Right lobe of liver (tissue), 6 donors: Measurements from ENCODE around the gene POFUT2. TPM values are rescaled to one million over a fixed set of nuclear protein-coding genes. Genes with fewer than 3 reads are reported as not detected.

Source experiments
- ATAC-seq, 4 donors: fragments of 200-7000 bp; cut with Tn5 transposase; one replicate each; pipeline ENCODE4 v1.9.1; 2020; ENCODE audit warnings: mild to moderate bottlenecking in 4 of 4, moderate library complexity in 4 of 4
- DNase-seq, 3 donors: peaks; one replicate each; pipeline ENCODE4 v3.0.0-alpha.2; 2020
- H3K27ac ChIP-seq, 3 donors: fragments of 200-600 bp; one replicate each; pipeline ENCODE4 v1.8.0; 2022
- H3K27me3 ChIP-seq, 2 donors: fragments of 200-600 bp; one replicate each; pipeline ENCODE4 v1.8.0; 2022
- H3K36me3 ChIP-seq, 4 donors: fragments of 200-600 bp; sonication (generic) in 1 of 4; one replicate each; pipeline versions ENCODE4 v1.5.1 to v1.8.0; 2017 to 2022; ENCODE audit warnings: control low read depth in 1 of 4
- H3K4me1 ChIP-seq, 4 donors: fragments of 200-600 bp; sonication (generic) in 1 of 4; one replicate each; pipeline versions ENCODE4 v1.5.1 to v1.8.0; 2017 to 2022; ENCODE audit warnings: control low read depth in 1 of 4
- H3K4me3 ChIP-seq, 3 donors: fragments of 200-600 bp; one replicate each; pipeline ENCODE4 v1.8.0; 2022
- H3K9me3 ChIP-seq, 4 donors: fragments of 200-600 bp; sonication (generic) in 1 of 4; one replicate each; pipeline versions ENCODE4 v1.5.1 to v1.8.0; 2017 to 2022; ENCODE audit warnings: control low read depth in 1 of 4
- POLR2A ChIP-seq: fragments of 450-650 bp; IDR thresholded peaks from one replicate; pipeline ENCODE4 v1.6.1; 2017; ENCODE audit warnings: antibody characterized with exemption, mild to moderate bottlenecking
- WGBS: methylation state at CpG from one replicate; pipeline ENCODE4 v1.1.6; 2018; ENCODE audit warnings: low coverage, low lambda C conversion rate; ENCODE audit not compliant: insufficient coverage; ENCODE audit errors: missing lambda C conversion rate; 5-methylcytosine and 5-hydroxymethylcytosine counted together
- intact Hi-C, 2 donors: fragments of 100-400 bp; cut with DNase I; formaldehyde crosslinking; loops; one replicate each; pipeline versions ENCODE4 v1.11.2 to v1.14.1; 2022
- total RNA-seq, 6 experiments: library from RNA; depleted of rRNA in 2 of 6; stranded (reverse); fragments of >200 nt in 2 of 6; fragmentation: NEBNext Ultra II Directional in 3 of 6; extraction: Animal tissue kit (Norgen Biotek cat#: 25700) in 3 of 6; gene quantifications; one replicate each; pipeline versions ENCODE4 v1.1.0 to v1.2.4, GENCODE V29; 2016 to 2023
- TF ChIP-seq, protein P1 (sequence below), 4 donors: fragments of 200-600 bp in 3 of 4; fragments of 450-650 bp in 1 of 4; IDR thresholded peaks; one replicate each; pipeline versions ENCODE4 v1.5.1 to v1.8.0; 2016 to 2022; ENCODE audit warnings: antibody characterized with exemption in 4 of 4, mild to moderate bottlenecking in 2 of 4
- donor health status: DM: no; HTN: yes; CAD: no.
- donor health status: DM: no; HTN: no; CAD: no.
- donor health status: DM: no; HTN: no; CAD: no.
- donor health status: DM: no; HTN: yes; CAD: no.
- donor health status: DM: no; HTN: yes; CAD: no.

Gene POFUT2
- total RNA-seq, 6 experiments from 2014 or later, result 10.5 to 22.0 (median 13.7) TPM

DNA sequence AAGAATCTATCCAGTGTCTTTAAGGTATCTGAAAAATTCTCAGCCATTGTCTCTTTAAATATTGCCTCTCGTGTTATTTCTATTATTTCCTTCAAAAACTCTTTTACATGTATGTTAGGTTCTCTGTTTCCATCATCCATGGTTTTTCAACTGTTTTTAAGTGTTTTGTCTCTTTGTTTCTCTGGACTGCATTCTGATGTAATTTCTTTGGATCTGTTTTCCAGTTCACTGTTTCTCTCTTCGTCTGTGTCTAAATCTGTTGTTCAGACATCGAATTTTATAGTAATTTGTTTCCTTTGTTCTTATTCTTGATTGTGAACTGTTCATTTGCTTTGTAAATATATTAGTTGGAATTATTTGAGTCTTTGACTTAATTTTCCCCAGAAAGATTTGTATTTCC lies 44.1 kb downstream of the POFUT2 start:
- 29% methylated on average over 3 of the region's 3 CpGs for WGBS
- H3K9me3 ChIP-seq, result peaks cover 0 to 6% (median 0%) of the 10 kb centered on the region in 4 donors
- intact Hi-C loops, result no loop called here

DNA sequence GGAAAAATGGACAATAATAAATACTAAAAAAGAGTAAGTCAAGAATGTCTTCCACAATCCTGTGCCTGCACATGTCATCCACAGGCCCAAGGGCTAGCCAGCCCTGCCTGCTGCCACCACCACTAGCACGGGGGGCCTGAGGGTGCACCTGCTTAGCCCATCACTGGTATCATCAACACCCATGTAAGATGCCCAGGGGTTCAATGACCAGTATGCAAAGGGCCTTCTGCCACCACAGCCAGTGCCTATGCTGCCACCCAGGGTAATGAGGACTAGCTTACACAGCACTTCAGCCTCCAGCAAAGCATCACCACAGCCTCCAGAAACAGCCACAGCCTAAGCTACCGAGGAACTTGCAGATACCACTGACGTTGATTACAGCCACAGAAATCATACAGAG lies 46.3 kb downstream of the POFUT2 start:
- Histone ChIP-seq H3K4me3 (no peak overlapping the region), H3K9me3 (peaks cover 0 to 6% (median 0%) of the 10 kb centered on the region in 4 donors), H3K27ac (no peak overlapping the region), H3K4me1 (no peaks in the 10 kb centered on the region), H3K27me3 (no peaks in the 10 kb centered on the region), H3K36me3 (no peaks in the 10 kb centered on the region)
- no peak for ATAC-seq
- 92% methylated on average over 2 of the region's 3 CpGs for WGBS
- DNase-seq, result no peak
- intact Hi-C loops, result no loop called here
- TF ChIP-seq POLR2A, result no peak
- TF ChIP-seq, protein P1, sequence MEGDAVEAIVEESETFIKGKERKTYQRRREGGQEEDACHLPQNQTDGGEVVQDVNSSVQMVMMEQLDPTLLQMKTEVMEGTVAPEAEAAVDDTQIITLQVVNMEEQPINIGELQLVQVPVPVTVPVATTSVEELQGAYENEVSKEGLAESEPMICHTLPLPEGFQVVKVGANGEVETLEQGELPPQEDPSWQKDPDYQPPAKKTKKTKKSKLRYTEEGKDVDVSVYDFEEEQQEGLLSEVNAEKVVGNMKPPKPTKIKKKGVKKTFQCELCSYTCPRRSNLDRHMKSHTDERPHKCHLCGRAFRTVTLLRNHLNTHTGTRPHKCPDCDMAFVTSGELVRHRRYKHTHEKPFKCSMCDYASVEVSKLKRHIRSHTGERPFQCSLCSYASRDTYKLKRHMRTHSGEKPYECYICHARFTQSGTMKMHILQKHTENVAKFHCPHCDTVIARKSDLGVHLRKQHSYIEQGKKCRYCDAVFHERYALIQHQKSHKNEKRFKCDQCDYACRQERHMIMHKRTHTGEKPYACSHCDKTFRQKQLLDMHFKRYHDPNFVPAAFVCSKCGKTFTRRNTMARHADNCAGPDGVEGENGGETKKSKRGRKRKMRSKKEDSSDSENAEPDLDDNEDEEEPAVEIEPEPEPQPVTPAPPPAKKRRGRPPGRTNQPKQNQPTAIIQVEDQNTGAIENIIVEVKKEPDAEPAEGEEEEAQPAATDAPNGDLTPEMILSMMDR (IDR thresholded peaks at IDR 0.05), result no peak

More for the DNA sequence above, 44.1 kb downstream of the POFUT2 start:
- no peak overlapping the region for H3K4me3 ChIP-seq
- H3K4me1 ChIP-seq, result peaks cover 0 to 6% (median 0%) of the 10 kb centered on the region in 4 donors
- TF ChIP-seq, protein P1 (IDR thresholded peaks at IDR 0.05), result no peak
- TF ChIP-seq POLR2A, result no peak
- H3K27ac ChIP-seq, result no peak overlapping the region
- no peaks in the 10 kb centered on the region for H3K36me3 ChIP-seq
- DNase-seq (no peak), ATAC-seq (no peak)
- H3K27me3 ChIP-seq, result no peaks in the 10 kb centered on the region

DNA sequence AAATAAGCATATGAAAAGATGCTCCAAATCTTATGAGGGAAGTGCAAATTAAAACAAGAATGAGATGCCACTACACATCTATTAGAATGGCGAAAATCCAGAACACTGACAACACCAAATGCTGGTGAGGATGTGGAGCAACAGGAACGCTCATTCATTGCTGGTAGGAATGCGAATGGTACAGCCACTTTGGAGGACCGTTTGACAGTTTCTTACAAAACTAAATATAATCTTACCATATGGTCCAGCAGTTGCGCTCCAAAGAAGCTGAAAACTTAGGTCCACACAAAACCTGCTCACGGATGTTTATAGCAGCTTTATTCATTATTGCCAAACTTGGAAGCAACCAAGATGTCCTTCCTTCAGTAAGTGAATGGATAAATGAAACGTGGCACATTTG lies 50.3 kb downstream of the POFUT2 start:
- no peak for DNase-seq
- no peaks in the 10 kb centered on the region for H3K27me3 ChIP-seq

DNA sequence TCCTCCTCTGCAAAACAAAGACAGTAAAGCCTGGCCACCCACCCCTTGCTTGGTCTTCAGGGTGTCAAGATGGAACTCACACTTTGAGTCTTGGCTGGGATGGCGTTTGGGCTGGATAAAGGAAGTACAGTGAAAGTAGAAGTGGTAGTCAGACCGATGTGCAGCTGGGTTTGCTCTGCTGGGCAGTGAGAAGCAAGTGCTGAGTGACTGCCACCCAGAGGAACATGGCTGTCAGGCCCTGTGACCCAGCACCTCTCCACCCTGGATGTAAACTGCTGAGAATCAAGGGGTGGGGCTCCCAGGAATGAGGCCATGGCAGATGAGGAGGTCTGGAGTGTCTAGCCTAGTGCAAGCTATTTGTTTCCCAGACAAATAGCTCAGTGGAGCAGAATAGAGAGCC lies 51.2 kb downstream of the POFUT2 start:
- Histone ChIP-seq H3K27ac (no peak overlapping the region), H3K9me3 (no peaks in the 10 kb centered on the region), H3K4me1 (no peaks in the 10 kb centered on the region), H3K4me3 (no peak overlapping the region), H3K36me3 (no peaks in the 10 kb centered on the region), H3K27me3 (no peaks in the 10 kb centered on the region)
- 65% methylated on average over 2 of the region's 2 CpGs for WGBS
- intact Hi-C loops, result no loop called here
- TF ChIP-seq, protein P1 (IDR thresholded peaks at IDR 0.05), result no peak
- no peak for TF ChIP-seq POLR2A
- DNase-seq (no peak), ATAC-seq (no peak)

More for the DNA sequence above, 50.3 kb downstream of the POFUT2 start:
- no peaks in the 10 kb centered on the region for H3K4me1 ChIP-seq
- intact Hi-C loops, result no loop called here
- TF ChIP-seq POLR2A, result no peak
- TF ChIP-seq, protein P1 (IDR thresholded peaks at IDR 0.05), result no peak
- H3K9me3 ChIP-seq, result no peaks in the 10 kb centered on the region
- no peak for ATAC-seq
- WGBS, result 83% methylated on average over 7 of the region's 7 CpGs
- H3K4me3 ChIP-seq, result no peak overlapping the region
- H3K36me3 ChIP-seq, result no peaks in the 10 kb centered on the region
- no peak overlapping the region for H3K27ac ChIP-seq

DNA sequence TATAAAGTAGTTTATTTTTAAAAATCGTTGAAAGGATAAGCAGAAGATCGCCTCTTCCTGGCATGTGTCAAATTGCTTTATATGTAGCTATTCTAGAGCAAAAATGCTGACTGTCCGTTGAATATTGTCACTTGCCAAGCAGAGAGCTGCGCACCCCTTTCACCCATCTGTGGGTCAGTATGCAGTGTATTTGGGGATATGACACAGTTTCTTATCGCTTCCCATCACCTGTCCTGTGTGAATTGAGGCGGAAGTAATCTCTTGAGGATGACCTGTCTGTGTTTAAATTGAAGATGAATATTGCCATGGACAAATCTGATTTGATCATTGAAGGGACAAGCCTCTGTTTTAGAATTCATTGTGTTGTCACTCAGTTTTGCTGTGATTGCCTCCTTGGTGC lies 52.2 kb downstream of the POFUT2 start:
- Histone ChIP-seq H3K4me1 (no peaks in the 10 kb centered on the region), H3K9me3 (no peaks in the 10 kb centered on the region), H3K27me3 (no peaks in the 10 kb centered on the region), H3K36me3 (no peaks in the 10 kb centered on the region), H3K4me3 (no peak overlapping the region), H3K27ac (no peak overlapping the region)
- ATAC-seq (no peak), DNase-seq (no peak)
- 70% methylated on average over 6 of the region's 6 CpGs for WGBS
- intact Hi-C loops, result no loop called here
- TF ChIP-seq, protein P1 (IDR thresholded peaks at IDR 0.05), result no peak
- no peak for TF ChIP-seq POLR2A
